GM19395 (cell line): ENCODE measurements around the gene FBRSL1.
"Not testable (repeated sequence)": the region's sequence is repeated elsewhere in the genome, so short reads cannot be mapped to it uniquely, and the experiment has no call there.

Experiments used
- ATAC-seq: cut with Tn5 transposase; IDR thresholded peaks from one replicate; pipeline ENCODE4 v1.9.1; 2021; ENCODE audit warnings: mild to moderate bottlenecking, moderate library complexity; ENCODE audit not compliant: unreplicated experiment

FBRSL1 gene

DNA sequence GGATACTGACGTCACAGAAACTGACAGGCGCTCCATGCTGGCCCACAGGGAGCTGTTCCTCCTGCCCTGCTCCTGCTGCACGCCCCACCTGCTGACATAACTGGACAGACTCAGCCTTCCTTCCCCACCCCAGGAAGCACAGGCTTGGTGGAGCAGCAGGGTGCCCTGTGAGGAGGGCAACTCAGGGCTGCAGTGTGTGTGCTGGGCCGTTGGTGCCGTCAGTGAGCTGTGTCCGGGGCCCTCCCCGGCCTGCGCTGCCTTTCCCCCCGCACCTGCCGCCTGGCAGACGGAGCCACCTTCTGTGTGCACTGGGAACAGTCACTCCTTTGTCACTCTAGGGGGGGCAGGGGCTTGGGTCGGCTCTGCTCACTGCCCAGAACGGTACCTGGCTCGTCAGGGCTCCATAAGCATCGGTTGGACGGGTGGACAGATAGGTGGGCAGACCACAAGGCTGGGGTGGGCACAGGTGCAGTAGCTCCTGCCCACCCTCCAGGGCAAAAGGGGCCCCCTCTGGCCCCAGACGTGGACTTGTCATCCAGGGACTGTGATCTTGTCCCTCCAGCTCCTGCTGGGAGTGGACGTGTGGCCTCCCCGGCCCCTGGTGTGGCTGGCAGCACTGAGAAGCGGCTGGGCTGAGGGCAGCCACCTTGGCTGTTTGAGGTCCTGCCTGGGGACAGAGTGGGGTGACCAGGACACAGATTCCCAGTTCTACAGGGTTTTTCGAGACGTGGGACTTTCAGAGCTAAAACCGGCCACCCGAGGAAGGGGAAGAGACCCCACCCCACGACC, 32.8 kb downstream of the FBRSL1 start:
- no peak for ATAC-seq

GRCh38 chr12:132523576-132524331, 33.8 kb downstream of the FBRSL1 start:
- no peak for ATAC-seq

- no peak for ATAC-seq
These were observed 34.5 kb downstream of the FBRSL1 start for GRCh38 chr12:132524405-132524804.

DNA sequence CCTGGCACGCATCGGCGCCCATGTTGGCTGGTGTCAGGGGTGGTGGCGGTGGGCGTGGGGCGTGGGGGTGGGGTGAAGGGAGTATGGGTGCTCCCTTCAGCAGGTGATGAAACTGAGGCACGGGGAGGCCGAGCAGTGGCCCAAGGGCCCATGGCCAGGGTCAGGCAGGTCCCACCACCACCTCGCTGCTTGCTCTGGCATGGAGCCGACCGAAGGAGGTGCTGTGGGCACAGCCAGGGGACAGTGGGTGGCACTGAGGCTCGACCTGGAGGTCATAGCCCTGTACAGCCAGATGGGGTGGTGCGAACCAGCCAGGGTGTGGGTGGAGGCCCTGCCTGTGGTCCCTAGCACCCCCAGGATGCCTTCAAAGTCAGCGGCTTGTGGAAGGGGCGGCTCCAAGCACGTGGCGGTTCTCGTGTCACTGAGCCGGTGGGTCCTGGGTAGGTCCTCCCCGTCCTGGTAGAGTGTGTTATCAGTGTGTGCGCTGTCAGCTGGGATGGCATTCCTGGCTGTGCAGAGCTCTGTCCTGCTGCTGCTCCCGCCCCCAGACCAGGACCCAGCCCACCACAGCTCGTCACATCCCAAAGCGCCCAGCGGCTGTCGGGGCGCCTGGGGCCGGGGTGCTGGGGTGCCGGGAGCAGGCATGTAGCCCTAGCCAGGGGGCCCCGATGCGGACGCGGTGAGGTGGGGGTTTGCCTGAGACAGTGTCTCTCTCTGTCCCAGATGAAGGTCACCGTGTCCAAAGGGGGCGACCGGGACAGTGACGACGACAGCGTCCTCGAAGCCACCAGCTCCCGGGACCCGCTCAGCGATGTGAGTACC, 35.3 kb downstream of the FBRSL1 start:
- no peak for ATAC-seq

DNA sequence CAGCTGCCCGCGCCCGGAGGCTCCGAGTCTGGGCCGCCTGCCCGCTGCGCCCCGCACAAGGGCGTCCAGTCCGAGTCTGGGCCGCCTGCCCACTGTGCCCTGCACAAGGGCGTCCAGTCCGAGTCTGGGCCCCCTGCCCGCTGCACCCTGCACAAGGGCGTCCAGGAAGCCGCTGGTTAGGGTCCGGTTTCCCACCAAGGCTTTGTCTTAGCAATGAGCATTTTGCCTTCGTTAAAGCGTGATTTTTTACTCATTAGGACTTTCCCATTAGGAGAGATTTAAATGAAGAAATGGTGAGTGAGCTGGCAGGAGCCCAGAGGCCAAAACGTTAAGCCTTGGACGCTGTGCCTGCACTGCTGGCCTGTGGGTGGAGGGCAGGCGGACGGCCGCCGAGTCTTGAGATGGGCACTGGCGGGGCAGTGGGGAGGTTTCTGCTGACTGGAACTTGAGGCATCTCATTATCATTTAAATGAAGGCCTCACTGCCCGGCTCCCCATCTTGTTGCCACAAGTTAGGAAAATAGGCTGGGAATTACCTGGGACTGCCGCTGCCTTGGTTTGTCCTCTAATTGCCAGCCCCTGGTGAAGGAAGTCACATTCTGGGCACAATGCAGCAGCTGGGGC, 36.0 kb downstream of the FBRSL1 start:
- ATAC-seq: no peak

DNA sequence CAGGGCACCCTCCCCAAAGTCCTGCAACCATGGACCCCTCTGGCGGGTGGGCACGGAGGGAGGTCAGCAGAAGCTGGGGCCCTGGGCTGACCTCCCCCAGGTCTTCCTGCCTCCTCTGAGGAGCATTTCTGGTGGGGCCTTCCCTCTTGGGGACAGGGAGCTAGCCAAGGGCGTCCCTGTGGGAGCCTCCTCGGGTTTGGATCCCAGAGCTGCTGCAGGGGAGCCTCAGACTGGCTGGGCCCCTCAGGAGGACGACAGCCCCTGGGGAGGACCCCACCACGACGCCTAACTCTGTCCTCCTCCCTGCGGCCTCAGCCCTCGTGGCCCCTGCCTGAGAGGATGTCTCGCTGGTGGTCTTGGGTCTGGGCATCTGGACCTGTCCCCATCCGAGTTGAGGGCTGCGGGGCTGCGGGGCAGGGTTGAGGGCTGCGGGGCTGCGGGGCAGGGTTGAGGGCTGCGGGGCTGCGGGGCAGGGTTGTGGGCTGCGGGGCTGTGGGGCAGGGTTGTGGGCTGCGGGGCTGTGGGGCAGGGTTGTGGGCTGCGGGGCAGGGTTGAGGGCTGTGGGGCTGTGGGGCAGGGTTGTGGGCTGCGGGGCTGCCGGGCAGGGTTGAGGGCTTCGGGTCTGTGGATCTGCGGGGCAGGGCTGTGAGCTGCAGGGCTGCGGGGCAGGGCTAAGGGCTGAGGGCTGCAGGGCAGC, 37.4 kb downstream of the FBRSL1 start:
- no peak for ATAC-seq

DNA sequence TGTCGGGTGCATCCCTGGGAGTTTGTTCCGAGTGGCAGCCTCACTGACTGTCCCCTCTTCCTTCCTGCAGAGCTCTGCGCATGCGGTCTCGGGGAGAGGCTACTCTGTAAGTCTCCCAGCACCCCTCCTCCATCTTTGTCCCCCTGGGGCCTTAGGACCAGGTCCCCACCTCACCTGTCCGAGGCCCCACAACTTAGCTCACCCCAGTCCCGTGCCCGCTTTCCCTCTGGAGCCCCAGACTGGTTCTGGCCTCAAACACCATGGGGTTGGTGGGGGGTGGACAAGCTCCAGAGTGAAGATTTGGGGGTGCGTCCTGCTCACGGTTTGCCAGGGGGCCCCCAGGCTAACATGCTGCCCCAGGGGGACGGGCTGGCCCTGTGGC, 37.9 kb downstream of the FBRSL1 start:
- no peak for ATAC-seq

- ATAC-seq: no peak
These were observed 38.7 kb downstream of the FBRSL1 start for GRCh38 chr12:132528564-132529106.

DNA sequence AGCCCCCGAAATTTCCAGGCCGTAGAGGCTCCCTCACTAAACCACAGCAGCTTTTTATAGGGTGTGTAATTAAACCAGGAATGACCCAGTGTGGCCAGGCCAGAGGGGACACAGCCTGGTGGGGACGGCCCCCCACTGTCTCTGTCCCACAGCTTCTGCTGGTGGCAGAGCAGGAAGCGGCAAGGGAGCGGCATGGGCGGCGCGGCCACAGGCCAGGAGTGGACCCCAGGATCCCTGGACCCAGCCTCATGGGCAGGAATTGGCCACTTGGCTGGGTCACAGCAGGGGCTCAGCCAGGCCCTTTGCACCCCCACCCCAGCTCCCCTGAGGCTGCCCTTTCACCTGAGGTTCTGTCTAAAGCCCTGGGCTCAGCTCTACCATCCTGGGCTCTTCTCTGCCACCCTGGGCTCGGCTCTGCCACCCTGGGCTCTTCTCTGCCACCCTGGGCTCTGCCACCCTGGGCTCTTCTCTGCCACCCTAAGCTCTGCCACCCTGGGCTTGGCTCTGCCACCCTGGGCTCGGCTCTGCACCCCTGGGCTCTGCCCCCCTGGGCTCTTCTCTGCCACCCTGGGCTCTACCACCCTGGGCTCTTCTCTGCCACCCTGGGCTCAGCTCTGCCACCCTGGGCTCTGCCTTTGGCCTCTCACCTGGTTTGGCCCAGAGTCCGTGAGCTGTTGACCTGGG, 39.3 kb downstream of the FBRSL1 start:
- ATAC-seq: no peak

GRCh38 chr12:132529906-132530305, 40.0 kb downstream of the FBRSL1 start:
- no peak for ATAC-seq

GRCh38 chr12:132530447-132530846, 40.5 kb downstream of the FBRSL1 start:
- no peak for ATAC-seq

GRCh38 chr12:132530851-132531250, 40.9 kb downstream of the FBRSL1 start:
- no peak for ATAC-seq

DNA sequence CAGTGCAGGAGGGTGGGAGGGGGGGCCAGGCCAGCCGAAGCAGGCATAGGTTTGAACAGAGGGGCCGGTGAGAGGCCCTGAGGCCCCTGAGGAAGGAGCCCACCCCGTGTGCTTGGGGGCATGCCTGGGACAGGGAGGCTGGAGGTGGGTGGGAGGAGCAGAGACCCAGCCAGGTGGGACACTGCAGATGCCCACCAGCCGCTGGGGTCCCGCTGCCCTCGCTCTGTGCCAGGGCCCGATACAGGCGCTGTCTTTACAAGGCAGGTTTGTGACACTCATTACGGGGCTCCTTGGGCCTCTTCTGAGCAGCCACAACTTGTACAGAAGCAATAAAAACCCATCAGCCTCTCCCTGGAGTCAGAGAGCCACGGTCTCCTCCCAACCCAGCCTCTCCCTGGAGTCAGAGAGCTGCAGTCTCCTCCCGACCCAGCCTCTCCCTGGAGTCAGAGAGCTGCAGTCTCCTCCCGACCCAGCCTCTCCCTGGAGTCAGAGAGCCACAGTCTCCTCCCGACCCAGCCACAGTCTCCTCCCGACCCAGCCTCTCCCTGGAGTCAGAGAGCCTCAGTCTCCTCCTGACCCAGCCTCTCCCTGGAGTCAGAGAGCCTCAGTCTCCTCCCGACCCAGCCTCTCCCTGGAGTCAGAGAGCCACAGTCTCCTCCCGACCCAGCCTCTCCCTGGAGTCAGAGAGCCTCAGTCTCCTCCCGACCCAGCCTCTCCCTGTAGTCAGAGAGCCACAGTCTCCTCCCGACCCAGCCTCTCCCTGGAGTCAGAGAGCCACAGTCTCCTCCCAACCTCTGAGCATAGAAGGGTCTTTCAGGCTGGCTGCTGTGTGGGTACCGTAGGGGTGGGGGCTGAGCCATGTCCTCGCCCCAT, 43.0 kb downstream of the FBRSL1 start:
- ATAC-seq: not testable (repeated sequence)

- no peak for ATAC-seq
These were observed 43.6 kb downstream of the FBRSL1 start for GRCh38 chr12:132533584-132533958.

GRCh38 chr12:132534076-132534475, 44.1 kb downstream of the FBRSL1 start:
- ATAC-seq: no peak

DNA sequence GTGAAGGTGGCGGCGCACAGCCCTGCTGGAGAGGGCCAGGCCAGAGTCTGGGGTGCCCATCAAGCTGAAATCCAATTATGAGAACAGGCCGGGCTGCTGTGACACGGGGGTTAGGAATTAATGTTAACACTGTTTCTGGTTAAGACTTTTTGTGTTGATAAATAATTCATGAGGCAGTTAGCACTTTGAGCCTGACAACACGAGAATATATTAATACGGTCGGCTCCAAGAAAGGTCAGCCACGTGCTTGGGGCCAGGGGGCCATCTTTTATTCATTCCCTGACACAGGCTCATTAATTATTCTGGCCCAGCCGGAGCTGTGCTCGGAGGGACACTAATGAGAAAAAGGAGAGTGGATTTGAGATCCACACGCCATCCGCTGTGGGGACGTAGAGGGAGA, 45.1 kb downstream of the FBRSL1 start:
- no peak for ATAC-seq

DNA sequence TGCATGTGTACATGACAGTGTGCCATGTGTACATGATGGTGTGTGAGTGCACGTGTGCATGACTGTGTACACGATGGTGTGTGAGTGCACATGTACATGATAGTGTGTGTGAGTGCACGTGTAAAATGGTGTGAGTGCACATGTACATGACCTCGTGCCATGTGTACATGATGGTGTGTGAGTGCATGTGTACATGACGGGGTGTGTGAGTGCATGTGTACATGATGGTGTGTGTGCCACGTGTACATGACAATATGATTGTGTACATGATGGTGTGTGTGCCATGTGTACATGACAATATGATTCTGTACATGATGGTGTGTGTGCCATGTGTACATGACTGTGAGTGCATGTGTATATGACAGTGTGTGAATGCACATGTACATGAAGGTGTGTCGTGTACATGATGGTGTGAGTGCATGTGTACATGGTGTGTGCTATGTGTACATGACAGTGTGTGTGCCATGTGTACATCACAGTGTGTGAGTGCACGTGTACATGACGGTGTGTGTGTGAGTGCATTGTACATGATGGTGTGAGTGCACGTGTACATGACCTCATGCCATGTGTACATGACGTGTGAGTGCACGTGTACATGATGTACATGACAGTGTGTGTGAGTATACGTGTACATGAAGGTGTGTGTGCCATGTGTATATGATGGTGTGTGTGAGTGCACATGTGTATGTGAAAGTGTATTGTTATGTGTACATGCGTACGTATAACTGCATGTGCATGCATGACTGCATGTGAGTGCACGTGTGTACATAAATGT, 46.3 kb downstream of the FBRSL1 start:
- no peak for ATAC-seq

- no peak for ATAC-seq
These were observed 47.1 kb downstream of the FBRSL1 start for GRCh38 chr12:132537049-132537448.
